RPMI8226 (cell line): ENCODE measurements around the gene MLXIP.
"Not testable (repeated sequence)": the region's sequence is repeated elsewhere in the genome, so short reads cannot be mapped to it uniquely, and the experiment has no call there.

ENCODE experiments used
- DNase-seq: peaks from one replicate; pipeline ENCODE4 v3.0.0-alpha.2; 2015

The MLXIP gene

GRCh38 chr12:122158700-122159285 is 80.2 kb downstream of the MLXIP start:
- DNase-seq, result no peak

GRCh38 chr12:122159882-122160281 is 81.3 kb downstream of the MLXIP start:
- no peak for DNase-seq

- no peak for DNase-seq
Observed at GRCh38 chr12:122160761-122161160, 82.2 kb downstream of the MLXIP start.

- no peak for DNase-seq
Observed at GRCh38 chr12:122161682-122162081, 83.1 kb downstream of the MLXIP start.

GRCh38 chr12:122162976-122163375 is 84.4 kb downstream of the MLXIP start:
- DNase-seq, result no peak

- no peak for DNase-seq
Observed at GRCh38 chr12:122166422-122167349, 88.1 kb downstream of the MLXIP start.

- DNase-seq, result no peak
Observed at GRCh38 chr12:122167356-122167925, 88.9 kb downstream of the MLXIP start.

- no peak for DNase-seq
Observed at GRCh38 chr12:122168492-122168891, 89.9 kb downstream of the MLXIP start.

GRCh38 chr12:122171399-122171798 is 92.8 kb downstream of the MLXIP start:
- DNase-seq, result no peak

- DNase-seq, result no peak
Observed at GRCh38 chr12:122172262-122172939, 93.8 kb downstream of the MLXIP start.

- peak; percentile 58 for DNase-seq
Observed at GRCh38 chr12:122174155-122174845, 95.7 kb downstream of the MLXIP start, which contains the start of gene IL31. Gene IL31 (minus strand): TSS chr12:122174221. CDS start chr12:122174172, 49 bp downstream.

- DNase-seq, result not testable (repeated sequence)
Observed at GRCh38 chr12:122176473-122176872, 97.9 kb downstream of the MLXIP start.

- DNase-seq, result no peak
Observed at GRCh38 chr12:122182887-122183587, 104.5 kb downstream of the MLXIP start, which contains the start of gene LRRC43. Gene LRRC43 (plus strand): TSS chr12:122183123. CDS start chr12:122183145, 22 bp downstream.

GRCh38 chr12:122183588-122183940 is 105.0 kb downstream of the MLXIP start:
- no peak for DNase-seq

- no peak for DNase-seq
Observed at GRCh38 chr12:122184517-122184916, 106.0 kb downstream of the MLXIP start.

GRCh38 chr12:122185079-122185478 is 106.5 kb downstream of the MLXIP start:
- no peak for DNase-seq

GRCh38 chr12:122185494-122186082 is 107.0 kb downstream of the MLXIP start:
- DNase-seq, result peak; percentile 48

GRCh38 chr12:122187466-122187865 is 108.9 kb downstream of the MLXIP start:
- no peak for DNase-seq

- DNase-seq, result no peak
Observed at GRCh38 chr12:122189626-122190475, 111.3 kb downstream of the MLXIP start.
